A549 (cell line): ENCODE measurements around the gene LSR. TPM values are rescaled to one million over a fixed set of nuclear protein-coding genes. Genes with fewer than 3 reads are reported as not detected.

Experiments used
- ATAC-seq, 2 experiments: fragments of 200-7000 bp in 1 of 2; fragments of >200 bp in 1 of 2; cut with Nextera tagmentation in 1 of 2; cut with Tn5 transposase in 1 of 2; 3 replicates each; pipeline versions ENCODE4 v1.8.0 to v1.9.1; 2018 to 2020; ENCODE audit warnings: mild to moderate bottlenecking in 1 of 2, moderate library complexity in 1 of 2
- CTCF ChIA-PET: fragments of 300-600 bp; sonication (Branson Sonifier 250); formaldehyde crosslinking; extraction: SDS; loops from one replicate; lab custom pipeline; 2021; ENCODE audit warnings: antibody characterized with exemption, inconsistent platforms; lab: Yijun Ruan, JAX
- POLR2A ChIA-PET: fragments of 350-600 bp; formaldehyde crosslinking; extraction: SDS; loops from one replicate; lab custom pipeline; 2021; ENCODE audit warnings: antibody characterized with exemption, inconsistent platforms; lab: Yijun Ruan, JAX
- DNase-seq, 2 experiments: peaks; one replicate each; pipeline versions ENCODE4 v3.0.0 to v3.0.0-alpha.2; 2011 to 2016; ENCODE audit warnings: low read depth in 1 of 2, low spot score in 1 of 2
- FAIRE-seq: peaks from 2 replicates; lab custom pipeline; 2011; peaks lifted over from hg19 to GRCh38; lab: Jason Lieb, UNC
- H3K27ac ChIP-seq, 2 experiments: fragments of >200 bp; sonication (Bioruptor Twin); formaldehyde crosslinking; 3 replicates each; pipeline ENCODE4 v1.5.1; 2016 to 2017
- H3K4me1 ChIP-seq: fragments of >200 bp; sonication (Bioruptor Twin); formaldehyde crosslinking; 3 replicates; pipeline ENCODE4 v1.6.1; 2016
- H3K4me2 ChIP-seq: fragments of >200 bp; sonication (Bioruptor Twin); formaldehyde crosslinking; 3 replicates; pipeline ENCODE4 v1.6.1; 2016
- H3K4me3 ChIP-seq: fragments of >200 bp; sonication (Bioruptor Twin); formaldehyde crosslinking; 3 replicates; pipeline ENCODE4 v1.5.1; 2016
- H3K9me3 ChIP-seq: fragments of >200 bp; sonication (Bioruptor Twin); formaldehyde crosslinking; 3 replicates; pipeline ENCODE4 v1.6.1; 2016
- BHLHE40 ChIP-seq: IDR thresholded peaks from 2 replicates; pipeline ENCODE4 v1.6.1; 2012; ENCODE audit warnings: low read depth, low read length, inconsistent platforms
- CBX2 ChIP-seq: fragments of 200-600 bp; sonication (generic); IDR thresholded peaks from 2 replicates; pipeline ENCODE4 v1.6.1; 2016; ENCODE audit warnings: low read depth, mild to moderate bottlenecking, borderline replicate concordance
- EHF ChIP-seq: fragments of 250-450 bp; sonication (Bioruptor Pico); IDR thresholded peaks from 2 replicates; pipeline ENCODE4 v1.5.0; 2020; ENCODE audit warnings: mild to moderate bottlenecking
- ESRRA ChIP-seq: fragments of 150-350 bp; IDR thresholded peaks from 2 replicates; pipeline ENCODE4 v1.6.1; 2014; ENCODE audit warnings: mild to moderate bottlenecking, low read length, borderline replicate concordance
- FOSL2 ChIP-seq, 2 experiments: fragments of 450-650 bp in 1 of 2; fragments of >200 bp in 1 of 2; sonication (Bioruptor Twin) in 1 of 2; formaldehyde crosslinking; IDR thresholded peaks; 2 replicates each; pipeline versions ENCODE4 v1.5.0 to v1.6.1; 2016 to 2020; ENCODE audit warnings: mild to moderate bottlenecking in 1 of 2, moderate library complexity in 1 of 2
- GATA3 ChIP-seq: IDR thresholded peaks from 2 replicates; pipeline ENCODE4 v1.6.1; 2012; ENCODE audit warnings: borderline replicate concordance
- HDAC2 ChIP-seq: fragments of 200-600 bp; sonication (generic); IDR thresholded peaks from 2 replicates; pipeline ENCODE4 v1.6.1; 2016
- HOXB13 ChIP-seq: fragments of 250-450 bp; sonication (Bioruptor Pico); IDR thresholded peaks from 2 replicates; pipeline ENCODE4 v1.5.0; 2020; ENCODE audit warnings: low read depth, mild to moderate bottlenecking, moderate library complexity
- JUN ChIP-seq, 2 experiments: fragments of >200 bp; sonication (Bioruptor Twin); formaldehyde crosslinking; IDR thresholded peaks; 2 replicates in 1 of 2; 3 replicates in 1 of 2; pipeline ENCODE4 v1.6.1; 2016 to 2017
- KDM5A ChIP-seq: fragments of 200-600 bp; sonication (generic); IDR thresholded peaks from 2 replicates; pipeline ENCODE4 v1.6.1; 2016; ENCODE audit warnings: antibody characterized with exemption, mild to moderate bottlenecking
- NPAS2 ChIP-seq: fragments of 250-450 bp; sonication (Bioruptor Pico); IDR thresholded peaks from 2 replicates; pipeline ENCODE4 v1.8.0; 2022; ENCODE audit warnings: mild to moderate bottlenecking, moderate library complexity, borderline replicate concordance
- RFX5 ChIP-seq: fragments of 450-650 bp; IDR thresholded peaks from 2 replicates; pipeline ENCODE4 v1.7.1; 2014; ENCODE audit warnings: antibody characterized with exemption, mild to moderate bottlenecking, moderate library complexity
- RNF2 ChIP-seq: fragments of 200-600 bp; sonication (generic); IDR thresholded peaks from 2 replicates; pipeline ENCODE4 v1.6.1; 2016; ENCODE audit warnings: low read depth, mild to moderate bottlenecking, antibody characterized with exemption, moderate library complexity, borderline replicate concordance
- SMC3 ChIP-seq: fragments of >200 bp; sonication (Bioruptor Twin); formaldehyde crosslinking; IDR thresholded peaks from 3 replicates; pipeline ENCODE4 v1.6.1; 2018; ENCODE audit warnings: inconsistent platforms
- SREBF2 ChIP-seq: fragments of 450-650 bp; IDR thresholded peaks from 2 replicates; pipeline ENCODE4 v1.6.1; 2014; ENCODE audit warnings: mild to moderate bottlenecking, moderate library complexity
- ZFP36 ChIP-seq: fragments of 450-650 bp; IDR thresholded peaks from 2 replicates; pipeline ENCODE4 v1.6.1; 2014; ENCODE audit warnings: borderline replicate concordance; ENCODE audit not compliant: partially characterized antibody
- ZNF302 ChIP-seq: fragments of 250-450 bp; sonication (Bioruptor Pico); IDR thresholded peaks from 2 replicates; pipeline ENCODE4 v1.9.0; 2021; ENCODE audit warnings: inconsistent platforms, mild to moderate bottlenecking, moderate library complexity
- WGBS: methylation state at CpG from one replicate; pipeline ENCODE4 v1.1.6; 2017; ENCODE audit errors: missing lambda C conversion rate; 5-methylcytosine and 5-hydroxymethylcytosine counted together
- polyA plus RNA-seq, 4 experiments: library from polyadenylated mRNA; depleted of rRNA in 3 of 4; stranded (reverse); fragments of >200 nt; fragmentation: RNase III in 1 of 4; extraction: RNeasy Plus Mini Kit Qiagen cat#74134 plus additional on column Dnase treatment in 1 of 4; gene quantifications; 2 replicates in 3 of 4; 3 replicates in 1 of 4; pipeline ENCODE4 v1.2.3, GENCODE V29; 2011 to 2017
- TF ChIP-seq, protein P1 (sequence below): fragments of 250-450 bp; sonication (Bioruptor Pico); IDR thresholded peaks from 2 replicates; pipeline ENCODE4 v1.5.0; 2021; ENCODE audit warnings: mild to moderate bottlenecking, moderate library complexity, borderline replicate concordance
- TF ChIP-seq, protein P2 (sequence below): fragments of 450-650 bp; IDR thresholded peaks from 2 replicates; pipeline ENCODE4 v1.6.1; 2014; ENCODE audit warnings: antibody characterized with exemption
- TF ChIP-seq, protein P3 (sequence below): IDR thresholded peaks from 2 replicates; pipeline ENCODE4 v1.6.1; 2012
- TF ChIP-seq, protein P4 (sequence below): IDR thresholded peaks from 2 replicates; pipeline ENCODE4 v1.6.1; 2012

LSR gene
- polyA plus RNA-seq, 2 of the 4 experiments (the other 2 are of a cell fraction) = 2.1 to 3.6 TPM

DNA sequence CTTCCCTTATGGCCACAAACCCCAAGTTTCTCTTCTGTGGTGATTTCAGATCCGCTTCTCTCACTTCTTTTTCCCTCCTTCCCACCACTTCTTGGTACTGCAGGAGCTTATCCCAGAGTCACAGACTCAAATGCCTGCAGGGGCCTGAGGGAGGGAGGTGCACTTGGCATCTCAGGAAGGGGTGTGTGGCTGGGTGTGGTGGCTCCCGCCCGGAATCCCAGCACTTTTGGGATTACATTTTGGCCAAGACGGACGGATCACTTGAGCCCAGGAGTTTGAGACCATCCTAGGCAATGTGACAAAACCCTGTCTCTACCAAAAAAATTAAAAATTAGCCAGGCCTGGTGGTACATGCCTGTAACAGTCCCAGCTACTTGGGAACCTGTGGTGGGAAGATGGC, 25.5 kb downstream of the LSR start (continued):
- TF ChIP-seq, protein P1, sequence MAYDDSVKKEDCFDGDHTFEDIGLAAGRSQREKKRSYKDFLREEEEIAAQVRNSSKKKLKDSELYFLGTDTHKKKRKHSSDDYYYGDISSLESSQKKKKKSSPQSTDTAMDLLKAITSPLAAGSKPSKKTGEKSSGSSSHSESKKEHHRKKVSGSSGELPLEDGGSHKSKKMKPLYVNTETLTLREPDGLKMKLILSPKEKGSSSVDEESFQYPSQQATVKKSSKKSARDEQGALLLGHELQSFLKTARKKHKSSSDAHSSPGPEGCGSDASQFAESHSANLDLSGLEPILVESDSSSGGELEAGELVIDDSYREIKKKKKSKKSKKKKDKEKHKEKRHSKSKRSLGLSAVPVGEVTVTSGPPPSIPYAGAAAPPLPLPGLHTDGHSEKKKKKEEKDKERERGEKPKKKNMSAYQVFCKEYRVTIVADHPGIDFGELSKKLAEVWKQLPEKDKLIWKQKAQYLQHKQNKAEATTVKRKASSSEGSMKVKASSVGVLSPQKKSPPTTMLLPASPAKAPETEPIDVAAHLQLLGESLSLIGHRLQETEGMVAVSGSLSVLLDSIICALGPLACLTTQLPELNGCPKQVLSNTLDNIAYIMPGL (CRISPR knock-in tag) = no peak
- no peak for TF ChIP-seq ZFP36

DNA sequence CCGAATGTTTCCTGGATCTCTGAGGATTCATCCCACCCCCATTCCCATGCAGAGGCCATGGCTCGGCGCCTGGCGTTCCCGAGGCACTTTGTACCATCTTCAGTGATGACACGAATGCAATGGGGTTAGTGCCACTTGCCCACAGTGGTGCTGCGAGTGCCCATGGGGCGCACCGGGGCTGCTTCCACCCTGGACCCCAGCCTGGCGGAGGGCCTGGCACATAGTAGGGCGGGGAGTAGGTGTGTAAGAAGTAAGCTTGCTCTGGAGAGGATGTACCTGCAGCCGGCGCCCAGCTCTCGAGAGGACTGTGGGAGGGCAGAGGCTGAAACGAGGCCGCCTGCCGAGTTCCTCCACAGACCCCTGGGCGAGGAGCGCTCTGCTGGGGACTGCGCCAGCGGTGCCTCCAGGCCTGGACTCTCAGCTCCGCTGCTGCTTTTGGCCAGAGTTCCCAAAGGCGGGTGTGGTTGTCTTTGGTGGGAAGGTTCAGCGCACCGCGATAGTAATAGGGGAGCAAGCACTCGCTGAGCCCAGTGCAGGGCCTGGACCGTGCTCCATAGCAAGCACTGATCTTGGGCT, 28.0 kb downstream of the LSR start:
- Histone ChIP-seq H3K4me3 (no peak overlapping the region), H3K4me1 (no peaks in the 10 kb centered on the region)
- POLR2A ChIA-PET = no interaction called here
- no peak for ATAC-seq
- no peak for TF ChIP-seq SMC3
- no peak for TF ChIP-seq HDAC2
- no peak; the same call in 1 of the 2 replicates for TF ChIP-seq GATA3
- no peak for TF ChIP-seq HOXB13
- no peak for TF ChIP-seq SREBF2
- TF ChIP-seq, protein P2, sequence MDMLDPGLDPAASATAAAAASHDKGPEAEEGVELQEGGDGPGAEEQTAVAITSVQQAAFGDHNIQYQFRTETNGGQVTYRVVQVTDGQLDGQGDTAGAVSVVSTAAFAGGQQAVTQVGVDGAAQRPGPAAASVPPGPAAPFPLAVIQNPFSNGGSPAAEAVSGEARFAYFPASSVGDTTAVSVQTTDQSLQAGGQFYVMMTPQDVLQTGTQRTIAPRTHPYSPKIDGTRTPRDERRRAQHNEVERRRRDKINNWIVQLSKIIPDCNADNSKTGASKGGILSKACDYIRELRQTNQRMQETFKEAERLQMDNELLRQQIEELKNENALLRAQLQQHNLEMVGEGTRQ = no peak
- no peak for TF ChIP-seq KDM5A
- no peak for TF ChIP-seq FOSL2 (IDR thresholded peaks at IDR 0.05)
- TF ChIP-seq FOSL2 (CRISPR knock-in tag; IDR thresholded peaks at IDR 0.05) = no peak
- TF ChIP-seq, protein P3, sequence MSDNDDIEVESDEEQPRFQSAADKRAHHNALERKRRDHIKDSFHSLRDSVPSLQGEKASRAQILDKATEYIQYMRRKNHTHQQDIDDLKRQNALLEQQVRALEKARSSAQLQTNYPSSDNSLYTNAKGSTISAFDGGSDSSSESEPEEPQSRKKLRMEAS = no peak
- TF ChIP-seq ZFP36 = no peak
- no peak for TF ChIP-seq NPAS2
- no peak for TF ChIP-seq JUN (IDR thresholded peaks at IDR 0.05)
- TF ChIP-seq, all 56 proteins: peak for 0
- Histone ChIP-seq H3K9me3 (no peaks in the 10 kb centered on the region), H3K27ac (no peak overlapping the region), H3K4me2 (no peak overlapping the region)
- FAIRE-seq (no peak), DNase-seq (no peak)
- CTCF ChIA-PET = interaction anchor here (0.6 to 10.6 kb wide), 5 partner anchors 8 to 162 kb away, joined by 3 to 97 read pairs (median 3); partner anchors contain the start of genes FFAR1 and USF2
- WGBS = 91% methylated on average over 26 of the region's 28 CpGs

DNA sequence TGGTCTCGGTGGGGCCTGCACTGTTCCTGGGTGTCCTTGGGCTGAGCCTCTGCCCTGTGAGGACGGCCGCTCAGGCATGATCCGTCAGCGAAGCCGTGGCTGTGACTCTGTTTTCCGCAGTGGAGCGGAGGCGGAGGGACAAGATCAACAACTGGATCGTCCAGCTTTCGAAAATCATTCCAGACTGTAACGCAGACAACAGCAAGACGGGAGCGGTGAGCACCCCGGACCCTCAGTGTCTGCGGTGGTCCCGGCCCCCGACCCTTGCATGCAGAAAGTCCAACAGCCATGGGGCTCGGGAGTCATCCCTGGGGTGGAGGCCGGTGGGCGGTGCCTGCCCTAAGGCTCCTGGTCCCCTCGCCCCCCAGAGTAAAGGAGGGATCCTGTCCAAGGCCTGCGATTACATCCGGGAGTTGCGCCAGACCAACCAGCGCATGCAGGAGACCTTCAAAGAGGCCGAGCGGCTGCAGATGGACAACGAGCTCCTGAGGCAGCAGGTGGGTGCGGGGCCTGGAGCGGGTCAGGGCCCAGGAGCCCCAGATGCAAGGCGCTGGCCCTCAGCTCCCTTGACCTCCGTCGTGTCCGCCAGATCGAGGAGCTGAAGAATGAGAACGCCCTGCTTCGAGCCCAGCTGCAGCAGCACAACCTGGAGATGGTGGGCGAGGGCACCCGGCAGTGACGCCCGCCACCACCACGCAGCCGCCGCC, 29.9 kb downstream of the LSR start:
- H3K4me2 ChIP-seq = no peak overlapping the region
- POLR2A ChIA-PET = no interaction called here
- CTCF ChIA-PET = interaction anchor here (2.2 to 10.6 kb wide), 3 partner anchors 9 to 28 kb away, joined by 5 to 97 read pairs (median 17); partner anchors contain the start of gene USF2
- H3K27ac ChIP-seq = no peak overlapping the region
- FAIRE-seq (no peak), ATAC-seq (no peak)
- H3K4me1 ChIP-seq = no peaks in the 10 kb centered on the region
- WGBS = 94% methylated on average over 45 of the region's 45 CpGs
- no peak overlapping the region for H3K4me3 ChIP-seq
- no peaks in the 10 kb centered on the region for H3K9me3 ChIP-seq
- no peak for TF ChIP-seq BHLHE40
- TF ChIP-seq RNF2 = no peak
- TF ChIP-seq, all 56 proteins: peak for 0
- DNase-seq = no peak

DNA sequence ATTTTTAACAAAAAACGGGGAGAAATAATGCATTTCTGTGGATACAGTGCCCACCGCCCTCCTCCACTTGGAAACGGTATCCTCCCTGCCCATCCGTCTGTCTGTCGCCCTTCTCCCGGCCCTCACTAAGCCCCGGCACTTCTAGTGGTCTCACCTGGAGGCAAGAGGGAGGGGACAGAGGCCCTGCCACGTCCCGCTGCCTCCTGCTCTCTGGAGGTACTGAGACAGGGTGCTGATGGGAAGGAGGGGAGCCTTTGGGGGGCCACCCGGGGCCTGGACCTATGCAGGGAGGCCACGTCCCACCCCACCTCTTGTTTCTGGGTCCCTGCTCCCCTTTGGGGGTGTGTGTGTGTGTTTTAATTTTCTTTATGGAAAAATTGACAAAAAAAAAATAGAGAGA, 30.6 kb downstream of the LSR start:
- CTCF ChIA-PET = interaction anchor here (0.7 to 10.6 kb wide), 4 partner anchors 9 to 126 kb away, joined by 3 to 97 read pairs (median 5); partner anchors contain the start of gene USF2
- ATAC-seq = no peak
- Histone ChIP-seq H3K4me2 (no peak overlapping the region), H3K4me1 (no peaks in the 10 kb centered on the region), H3K27ac (no peak overlapping the region), H3K9me3 (no peaks in the 10 kb centered on the region), H3K4me3 (no peak overlapping the region)
- no peak for DNase-seq
- TF ChIP-seq ESRRA = no peak
- no peak for TF ChIP-seq CBX2
- no peak for TF ChIP-seq ZNF302
- TF ChIP-seq EHF (CRISPR knock-in tag) = no peak
- no peak for TF ChIP-seq RFX5
- TF ChIP-seq, protein P4, sequence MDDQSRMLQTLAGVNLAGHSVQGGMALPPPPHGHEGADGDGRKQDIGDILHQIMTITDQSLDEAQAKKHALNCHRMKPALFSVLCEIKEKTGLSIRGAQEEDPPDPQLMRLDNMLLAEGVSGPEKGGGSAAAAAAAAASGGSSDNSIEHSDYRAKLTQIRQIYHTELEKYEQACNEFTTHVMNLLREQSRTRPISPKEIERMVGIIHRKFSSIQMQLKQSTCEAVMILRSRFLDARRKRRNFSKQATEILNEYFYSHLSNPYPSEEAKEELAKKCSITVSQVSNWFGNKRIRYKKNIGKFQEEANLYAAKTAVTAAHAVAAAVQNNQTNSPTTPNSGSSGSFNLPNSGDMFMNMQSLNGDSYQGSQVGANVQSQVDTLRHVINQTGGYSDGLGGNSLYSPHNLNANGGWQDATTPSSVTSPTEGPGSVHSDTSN = no peak
- no peak for TF ChIP-seq KDM5A
- TF ChIP-seq JUN (IDR thresholded peaks at IDR 0.05) = no peak
- TF ChIP-seq, protein P1 (CRISPR knock-in tag) = no peak
- POLR2A ChIA-PET = no interaction called here
- 84% methylated on average over 11 of the region's 11 CpGs for WGBS
- FAIRE-seq = no peak
